ENCODE measurements around the gene CAMK1D. TPM values are rescaled to one million over a fixed set of nuclear protein-coding genes. Genes with fewer than 3 reads are reported as not detected.

Gene CAMK1D
- polyA plus RNA-seq, 1 experiment: 1.1 TPM

DNA sequence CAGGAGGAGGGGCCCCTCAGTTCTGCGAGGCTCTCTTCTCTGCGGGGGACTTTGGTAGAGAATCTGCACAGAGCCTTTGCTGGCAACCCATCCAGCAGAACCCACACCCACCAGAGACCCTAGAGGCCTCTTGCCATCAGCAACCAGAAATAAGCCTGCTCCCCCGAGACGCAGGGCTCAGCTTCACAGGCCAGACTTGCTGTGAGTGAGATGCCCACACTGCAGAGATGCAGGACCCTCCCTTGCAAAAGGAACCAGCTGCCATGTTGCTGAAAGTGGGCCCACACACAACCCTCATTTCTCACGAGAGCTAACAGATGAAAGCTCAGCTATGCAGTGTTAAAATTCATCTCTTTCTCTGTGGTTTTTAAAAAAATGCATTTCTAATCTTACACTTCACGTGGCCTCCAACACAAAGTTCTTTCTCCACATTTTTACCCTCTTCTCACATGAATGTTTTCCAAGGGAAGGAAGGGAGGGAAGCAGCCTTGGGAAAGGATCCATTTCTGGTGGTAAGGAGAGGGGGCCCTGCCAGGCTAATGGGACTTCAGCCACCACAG lies 480.6 kb downstream of the CAMK1D start:
- no peaks in the 10 kb centered on the region for H3K27me3 ChIP-seq (ENCODE audit: control insufficient read depth, insufficient read depth, low read length)

GRCh38 chr10:12832096-12832495 lies 482.7 kb downstream of the CAMK1D start:
- H3K27me3 ChIP-seq (ENCODE audit: control insufficient read depth, insufficient read depth, low read length): no peaks in the 10 kb centered on the region
- ChIA-PET POLR2A (no interaction called here), CTCF (interaction anchor here (0.6 to 0.8 kb wide), 2 partner anchors 120 to 1568 kb away, joined by 3 read pairs; no protein-coding TSS in a partner anchor)
- H3K36me3 ChIP-seq (ENCODE audit: control insufficient read depth, insufficient read depth, low read length): no peaks in the 10 kb centered on the region
- H3K4me3 ChIP-seq (ENCODE audit: low read depth, low read length): no peak overlapping the region
- DNase-seq (ENCODE audit: low read depth): no peak
- TF ChIP-seq CTCF (IDR thresholded peaks at IDR 0.05; ENCODE audit: insufficient read depth, low read depth, low read length): no peak

More for the DNA sequence above, 480.6 kb downstream of the CAMK1D start:
- Histone ChIP-seq H3K4me3 (ENCODE audit: low read depth, low read length) (no peak overlapping the region), H3K36me3 (ENCODE audit: control insufficient read depth, insufficient read depth, low read length) (no peaks in the 10 kb centered on the region)
- POLR2A ChIA-PET: no interaction called here
- CTCF ChIA-PET: no interaction called here
- TF ChIP-seq CTCF (IDR thresholded peaks at IDR 0.05; ENCODE audit: insufficient read depth, low read depth, low read length): no peak
- no peak for DNase-seq (ENCODE audit: low read depth)

GRCh38 chr10:12833451-12833850 lies 484.1 kb downstream of the CAMK1D start:
- H3K36me3 ChIP-seq (ENCODE audit: control insufficient read depth, insufficient read depth, low read length): no peaks in the 10 kb centered on the region
- DNase-seq (ENCODE audit: low read depth): no peak
- H3K27me3 ChIP-seq (ENCODE audit: control insufficient read depth, insufficient read depth, low read length): no peaks in the 10 kb centered on the region
- ChIA-PET CTCF (interaction anchor here (0.9 kb wide), 1 partner anchor 11 kb away, joined by 3 read pairs; no protein-coding TSS in a partner anchor), POLR2A (no interaction called here)
- no peak for TF ChIP-seq CTCF (IDR thresholded peaks at IDR 0.05; ENCODE audit: insufficient read depth, low read depth, low read length)
- no peak overlapping the region for H3K4me3 ChIP-seq (ENCODE audit: low read depth, low read length)

- ChIA-PET CTCF (interaction anchor here (0.9 kb wide), 1 partner anchor 11 kb away, joined by 3 read pairs; no protein-coding TSS in a partner anchor), POLR2A (no interaction called here)
- Histone ChIP-seq H3K27me3 (ENCODE audit: control insufficient read depth, insufficient read depth, low read length) (no peaks in the 10 kb centered on the region), H3K4me3 (ENCODE audit: low read depth, low read length) (no peak overlapping the region), H3K36me3 (ENCODE audit: control insufficient read depth, insufficient read depth, low read length) (no peaks in the 10 kb centered on the region)
- DNase-seq (ENCODE audit: low read depth): no peak
- no peak for TF ChIP-seq CTCF (IDR thresholded peaks at IDR 0.05; ENCODE audit: insufficient read depth, low read depth, low read length)
These were observed 484.8 kb downstream of the CAMK1D start for GRCh38 chr10:12834116-12834665.

GRCh38 chr10:12834721-12835120 lies 485.4 kb downstream of the CAMK1D start:
- ChIA-PET POLR2A (no interaction called here), CTCF (no interaction called here)
- Histone ChIP-seq H3K4me3 (ENCODE audit: low read depth, low read length) (no peak overlapping the region), H3K27me3 (ENCODE audit: control insufficient read depth, insufficient read depth, low read length) (no peaks in the 10 kb centered on the region), H3K36me3 (ENCODE audit: control insufficient read depth, insufficient read depth, low read length) (no peaks in the 10 kb centered on the region)
- no peak for DNase-seq (ENCODE audit: low read depth)
- TF ChIP-seq CTCF (IDR thresholded peaks at IDR 0.05; ENCODE audit: insufficient read depth, low read depth, low read length): no peak
